ENCODE results near the gene MLXIPL. TPM values are rescaled to one million over a fixed set of nuclear protein-coding genes. Genes with fewer than 3 reads are reported as not detected.
A peak's percentile ranks its signal among the peaks of the same experiment; 100 is the strongest.

Gene MLXIPL
- total and polyA plus RNA-seq, 2 of the 8 experiments (the other 6 are each of a cell fraction or from before 2014, with no cell fraction given): 9.4 to 10.6 TPM

DNA sequence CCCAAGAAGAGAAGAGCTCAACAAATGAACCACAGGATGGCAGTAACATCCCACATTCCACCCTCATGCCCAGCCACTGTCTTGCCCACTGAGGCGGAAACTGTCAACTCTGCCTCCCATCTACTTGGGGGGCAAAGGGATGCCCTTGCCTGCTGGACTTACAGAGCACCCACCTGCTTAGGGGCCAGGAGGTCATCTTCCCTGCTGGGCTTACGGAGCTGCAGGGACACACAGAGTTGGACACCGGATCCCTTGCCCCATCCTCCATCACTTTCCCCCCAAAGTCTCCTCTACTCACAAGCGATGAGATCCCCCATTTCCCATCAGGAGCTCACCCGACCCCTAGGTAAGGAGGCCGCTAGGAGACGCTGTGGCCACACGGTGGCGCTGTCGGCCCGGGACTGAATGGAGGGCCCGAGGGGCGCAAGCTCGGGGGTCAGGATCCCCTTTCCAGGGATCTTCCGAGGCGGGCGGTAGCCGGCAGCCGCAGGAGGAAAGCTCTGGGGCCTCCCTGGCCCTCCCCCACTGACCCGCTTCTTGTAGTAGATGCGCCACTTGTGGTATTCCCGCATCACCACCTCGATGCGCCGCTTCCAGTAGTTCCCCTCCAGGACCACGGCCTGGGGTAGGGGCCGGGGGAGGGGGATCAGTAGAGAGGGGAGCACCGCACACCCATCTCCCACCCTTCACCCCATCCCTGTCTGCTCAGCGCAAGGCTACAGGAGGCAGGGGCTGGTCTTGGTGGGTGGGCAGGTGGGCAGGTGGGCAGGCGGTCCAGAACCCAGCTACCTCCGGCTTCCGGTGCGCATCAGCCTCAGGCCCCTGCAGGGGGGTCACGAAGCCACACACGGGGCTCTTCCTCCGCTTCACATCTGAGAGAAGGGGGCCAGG, 17.3 kb downstream of the MLXIPL start (continued):
- TF ChIP-seq SAP30 (IDR thresholded peaks at IDR 0.05; ENCODE audit: insufficient read depth, insufficient replicate concordance, low read length) (no peak), SIN3A (conservative IDR thresholded peaks at IDR 0.05 in 1 of 2, IDR thresholded peaks at IDR 0.05 in 1 of 2; ENCODE audit: low read depth in 1 of 2, low read length in 2 of 2) (peak in 1 of 2 experiments; percentile 34; a peak in 1 of 4 replicates), BCL11A (IDR thresholded peaks at IDR 0.05; ENCODE audit: low read depth in 2 of 2, low read length in 2 of 2) (no peak), KDM1A (IDR thresholded peaks at IDR 0.05; ENCODE audit: borderline replicate concordance, low read length) (no peak), RXRA (IDR thresholded peaks at IDR 0.05; ENCODE audit: insufficient read depth, low read depth, low read length) (no peak), TAF1 (IDR thresholded peaks at IDR 0.05; ENCODE audit: low read depth, low read length) (no peak), TEAD4 (IDR thresholded peaks at IDR 0.05; ENCODE audit: low read depth, low read length) (no peak), GABPA (IDR thresholded peaks at IDR 0.05; ENCODE audit: borderline replicate concordance, insufficient read depth, low read length) (no peak), SP1 (IDR thresholded peaks at IDR 0.05; ENCODE audit: low read depth, low read length) (peak; percentile 50; the same call in 1 of the 2 replicates), CHD1 (IDR thresholded peaks at IDR 0.05; ENCODE audit: low read depth, low read length) (no peak), SIX5 (IDR thresholded peaks at IDR 0.05; ENCODE audit: low read depth, low read length) (no peak), TAF7 (optimal IDR thresholded peaks at IDR 0.05; ENCODE audit: borderline replicate concordance, low read depth, low read length) (no peak), MAX (IDR thresholded peaks at IDR 0.05) (no peak; the same call in 1 of the 2 replicates), FOSL1 (IDR thresholded peaks at IDR 0.05; ENCODE audit: insufficient read depth, low read depth, low read length) (no peak), TCF12 (IDR thresholded peaks at IDR 0.05; ENCODE audit: low read depth, low read length) (no peak), POU5F1 (IDR thresholded peaks at IDR 0.05; ENCODE audit: low read depth, low read length) (no peak), BACH1 (IDR thresholded peaks at IDR 0.05; ENCODE audit: low read length) (no peak), GTF2F1 (IDR thresholded peaks at IDR 0.05; ENCODE audit: borderline replicate concordance, low read depth, low read length) (no peak), TBP (IDR thresholded peaks at IDR 0.05; ENCODE audit: low read depth, low read length) (no peak), HDAC6 (IDR thresholded peaks at IDR 0.05; ENCODE audit: low read depth, low read length) (no peak), EGR1 (IDR thresholded peaks at IDR 0.05; ENCODE audit: borderline replicate concordance, low read depth, low read length) (no peak), JUND (IDR thresholded peaks at IDR 0.05; ENCODE audit: low read length) (no peak), CEBPB (IDR thresholded peaks at IDR 0.05; ENCODE audit: low read depth, low read length) (no peak)
- TF ChIP-seq, protein P1, sequence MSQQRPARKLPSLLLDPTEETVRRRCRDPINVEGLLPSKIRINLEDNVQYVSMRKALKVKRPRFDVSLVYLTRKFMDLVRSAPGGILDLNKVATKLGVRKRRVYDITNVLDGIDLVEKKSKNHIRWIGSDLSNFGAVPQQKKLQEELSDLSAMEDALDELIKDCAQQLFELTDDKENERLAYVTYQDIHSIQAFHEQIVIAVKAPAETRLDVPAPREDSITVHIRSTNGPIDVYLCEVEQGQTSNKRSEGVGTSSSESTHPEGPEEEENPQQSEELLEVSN (IDR thresholded peaks at IDR 0.05): no peak
